Suprapubic skin (tissue), 4 donors: ENCODE measurements around the gene PSAP. TPM values are rescaled to one million over a fixed set of nuclear protein-coding genes. Genes with fewer than 3 reads are reported as not detected.

Experiments
- DNase-seq, 2 donors: peaks; one replicate each; pipeline ENCODE4 v3.0.0-alpha.2; 2019; ENCODE audit warnings: low spot score in 2 of 2
- H3K27ac ChIP-seq: fragments of 200-600 bp; sonication (generic); one replicate; pipeline ENCODE4 v1.5.1; 2019
- H3K27me3 ChIP-seq: fragments of 200-600 bp; sonication (generic); one replicate; pipeline ENCODE4 v1.5.1; 2019
- H3K36me3 ChIP-seq: fragments of 200-600 bp; sonication (generic); one replicate; pipeline ENCODE4 v1.5.1; 2019
- H3K4me1 ChIP-seq: fragments of 200-600 bp; sonication (generic); one replicate; pipeline ENCODE4 v1.5.1; 2019
- H3K4me3 ChIP-seq: fragments of 200-600 bp; sonication (generic); one replicate; pipeline ENCODE4 v1.5.1; 2019; ENCODE audit warnings: mild to moderate bottlenecking
- H3K9me3 ChIP-seq: fragments of 200-600 bp; sonication (generic); one replicate; pipeline ENCODE4 v1.5.1; 2019
- EP300 ChIP-seq: sonication (generic); formaldehyde crosslinking; IDR thresholded peaks from one replicate; pipeline ENCODE4 v1.6.1; 2017; ENCODE audit warnings: antibody characterized with exemption
- POLR2A ChIP-seq, 2 donors: fragments of 450-650 bp; IDR thresholded peaks; one replicate each; pipeline ENCODE4 v1.6.1; 2017; ENCODE audit warnings: antibody characterized with exemption in 2 of 2, mild to moderate bottlenecking in 2 of 2, moderate library complexity in 2 of 2
- POLR2AphosphoS5 ChIP-seq, 3 donors: sonication (generic); formaldehyde crosslinking; IDR thresholded peaks; one replicate each; pipeline ENCODE4 v1.6.1; 2017; ENCODE audit warnings: antibody characterized with exemption in 3 of 3
- WGBS: methylation state at CpG from one replicate; pipeline ENCODE4 v1.1.5; 2018; 5-methylcytosine and 5-hydroxymethylcytosine counted together
- total RNA-seq, 4 donors: library from RNA; depleted of rRNA; stranded (reverse); fragments of >200 nt; gene quantifications; one replicate each; pipeline ENCODE4 v1.1.0, GENCODE V29; 2016
- TF ChIP-seq, protein P1 (sequence below), 2 donors: fragments of 200-600 bp in 1 of 2; fragments of 450-650 bp in 1 of 2; sonication (generic) in 1 of 2; IDR thresholded peaks; one replicate each; pipeline ENCODE4 v1.5.1; 2016 to 2019; ENCODE audit warnings: antibody characterized with exemption in 2 of 2, mild to moderate bottlenecking in 1 of 2, moderate library complexity in 1 of 2

The PSAP gene
- total RNA-seq, 4 donors from 2014 or later, result 391 to 548 (median 468) TPM

DNA sequence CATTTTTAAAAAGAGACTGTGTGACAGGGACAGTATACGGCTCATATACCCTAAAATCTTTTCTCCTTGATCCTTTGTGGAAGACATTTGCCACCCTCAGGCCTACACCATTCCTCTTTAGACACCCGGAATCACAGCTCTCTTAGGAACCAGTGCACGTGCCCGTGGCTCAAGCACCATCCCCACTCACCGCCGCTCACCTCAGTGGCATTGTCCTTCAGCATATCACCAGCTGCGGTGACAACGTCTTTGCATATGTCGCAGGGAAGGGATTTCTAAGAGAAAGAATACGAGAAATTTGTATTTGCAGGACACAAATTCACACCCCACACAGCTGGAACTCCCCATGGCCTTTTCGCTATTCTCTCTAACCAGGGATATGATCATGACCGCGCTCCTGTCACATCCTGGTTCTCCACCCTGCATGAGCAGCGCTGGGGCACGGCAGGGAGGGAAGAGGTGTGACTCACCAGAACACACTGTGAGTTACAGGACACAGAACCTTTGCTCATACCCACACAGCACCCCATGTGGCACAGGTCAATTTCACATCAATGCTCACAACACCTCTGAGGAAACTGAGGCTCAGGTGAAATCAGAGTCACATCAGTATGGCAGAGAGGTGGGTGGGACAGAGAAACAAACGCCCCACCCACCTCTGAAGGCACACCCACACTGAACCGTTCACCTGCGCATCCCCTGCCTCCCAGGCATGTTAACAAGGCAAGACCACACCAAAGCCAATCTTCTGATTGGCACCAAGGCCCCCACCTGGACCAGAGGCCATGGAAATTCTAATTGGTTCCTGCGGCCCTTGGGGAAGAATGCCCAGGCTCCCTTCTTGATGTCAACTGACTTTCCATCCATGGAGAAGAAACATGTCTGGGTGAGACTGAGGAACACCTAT, 19.2 kb downstream of the PSAP start:
- Histone ChIP-seq H3K36me3 (peaks cover 65% of the 10 kb centered on the region), H3K27ac (no peak overlapping the region), H3K27me3 (no peaks in the 10 kb centered on the region), H3K9me3 (no peaks in the 10 kb centered on the region), H3K4me1 (peaks cover 29% of the 10 kb centered on the region), H3K4me3 (no peak overlapping the region)
- 82% methylated on average over 19 of the region's 19 CpGs for WGBS
- TF ChIP-seq, protein P1, sequence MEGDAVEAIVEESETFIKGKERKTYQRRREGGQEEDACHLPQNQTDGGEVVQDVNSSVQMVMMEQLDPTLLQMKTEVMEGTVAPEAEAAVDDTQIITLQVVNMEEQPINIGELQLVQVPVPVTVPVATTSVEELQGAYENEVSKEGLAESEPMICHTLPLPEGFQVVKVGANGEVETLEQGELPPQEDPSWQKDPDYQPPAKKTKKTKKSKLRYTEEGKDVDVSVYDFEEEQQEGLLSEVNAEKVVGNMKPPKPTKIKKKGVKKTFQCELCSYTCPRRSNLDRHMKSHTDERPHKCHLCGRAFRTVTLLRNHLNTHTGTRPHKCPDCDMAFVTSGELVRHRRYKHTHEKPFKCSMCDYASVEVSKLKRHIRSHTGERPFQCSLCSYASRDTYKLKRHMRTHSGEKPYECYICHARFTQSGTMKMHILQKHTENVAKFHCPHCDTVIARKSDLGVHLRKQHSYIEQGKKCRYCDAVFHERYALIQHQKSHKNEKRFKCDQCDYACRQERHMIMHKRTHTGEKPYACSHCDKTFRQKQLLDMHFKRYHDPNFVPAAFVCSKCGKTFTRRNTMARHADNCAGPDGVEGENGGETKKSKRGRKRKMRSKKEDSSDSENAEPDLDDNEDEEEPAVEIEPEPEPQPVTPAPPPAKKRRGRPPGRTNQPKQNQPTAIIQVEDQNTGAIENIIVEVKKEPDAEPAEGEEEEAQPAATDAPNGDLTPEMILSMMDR (IDR thresholded peaks at IDR 0.05), result no peak
- TF ChIP-seq EP300 (no peak), POLR2A (IDR thresholded peaks at IDR 0.05) (no peak), POLR2AphosphoS5 (IDR thresholded peaks at IDR 0.05) (no peak)
- peak in 1 of 2 donors; percentile 55 for DNase-seq

DNA sequence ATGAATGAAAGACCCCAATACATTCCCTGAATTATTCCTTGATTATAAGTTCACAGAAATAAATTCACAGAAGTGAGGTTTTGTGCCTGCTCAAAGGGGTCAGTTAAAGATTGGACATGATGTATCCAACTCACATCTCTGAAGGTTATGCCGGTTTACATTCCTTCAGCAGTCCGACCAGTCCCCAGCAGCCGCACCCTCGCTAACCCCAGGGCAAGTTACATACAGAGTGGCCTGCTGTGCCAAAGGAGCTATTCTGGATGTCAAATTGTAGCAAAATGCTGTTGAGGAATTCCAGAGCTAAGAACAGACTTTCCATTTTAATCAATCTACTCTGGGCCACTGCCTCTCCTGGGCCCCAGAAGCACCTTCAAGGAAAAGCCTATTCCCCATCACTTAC, 20.3 kb downstream of the PSAP start:
- Histone ChIP-seq H3K27me3 (no peaks in the 10 kb centered on the region), H3K9me3 (no peaks in the 10 kb centered on the region), H3K4me3 (no peak overlapping the region), H3K27ac (no peak overlapping the region), H3K36me3 (peaks cover 76% of the 10 kb centered on the region), H3K4me1 (peaks cover 17% of the 10 kb centered on the region)
- DNase-seq, result no peak
- WGBS, result 65% methylated on average over 4 of the region's 4 CpGs
- TF ChIP-seq POLR2AphosphoS5 (IDR thresholded peaks at IDR 0.05) (no peak), EP300 (no peak), POLR2A (IDR thresholded peaks at IDR 0.05) (no peak)
- TF ChIP-seq, protein P1 (IDR thresholded peaks at IDR 0.05), result no peak

DNA sequence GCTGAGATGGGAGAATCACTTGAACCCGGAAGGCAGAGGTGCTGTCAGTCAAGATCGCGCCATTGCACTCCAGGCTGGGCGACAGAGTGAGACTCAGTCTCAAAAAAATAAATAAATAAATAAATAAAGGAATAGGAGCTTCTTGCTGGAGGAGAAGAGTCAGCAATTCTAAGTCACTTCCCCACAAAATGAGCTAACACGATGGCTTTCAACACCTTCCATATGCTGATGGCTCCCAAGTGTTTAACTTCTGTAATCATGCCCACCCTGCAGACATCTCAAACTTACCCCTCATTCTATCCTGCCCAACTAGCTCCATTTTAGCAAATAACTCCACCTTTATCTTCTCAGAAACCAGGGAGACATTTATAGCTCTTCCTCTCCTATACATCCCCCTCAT, 21.2 kb downstream of the PSAP start:
- peaks cover 8% of the 10 kb centered on the region for H3K4me1 ChIP-seq
- H3K9me3 ChIP-seq, result no peaks in the 10 kb centered on the region
- H3K27ac ChIP-seq, result no peak overlapping the region
- 95% methylated on average over 5 of the region's 5 CpGs for WGBS
- DNase-seq, result no peak
- no peak for TF ChIP-seq POLR2AphosphoS5 (IDR thresholded peaks at IDR 0.05)
- no peak for TF ChIP-seq POLR2A (IDR thresholded peaks at IDR 0.05)
- TF ChIP-seq, protein P1 (IDR thresholded peaks at IDR 0.05), result no peak
- TF ChIP-seq EP300, result no peak
- H3K36me3 ChIP-seq, result peaks cover 85% of the 10 kb centered on the region
- no peak overlapping the region for H3K4me3 ChIP-seq
- no peaks in the 10 kb centered on the region for H3K27me3 ChIP-seq

DNA sequence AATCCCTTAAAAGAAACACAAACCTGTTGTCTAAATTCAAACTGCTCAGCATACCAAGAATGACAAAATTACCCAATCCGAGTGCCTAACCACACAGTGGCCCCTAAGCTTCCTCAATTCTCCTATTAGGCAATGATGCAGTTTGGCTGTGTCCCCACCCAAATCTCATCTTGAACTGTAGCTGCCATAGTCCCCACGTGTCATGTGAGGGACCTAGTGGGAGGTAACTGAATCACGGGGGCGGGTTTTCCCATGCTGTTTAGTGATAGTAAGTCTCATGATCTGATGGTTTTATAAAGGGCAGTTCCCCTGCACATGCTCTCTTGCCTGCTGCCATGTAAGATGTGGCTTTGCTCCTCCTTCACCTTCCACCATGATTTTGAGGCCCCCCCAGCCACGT, 21.9 kb downstream of the PSAP start:
- peak in 1 of 2 donors; percentile 68 for DNase-seq
- H3K36me3 ChIP-seq, result peaks cover 91% of the 10 kb centered on the region
- WGBS, result 82% methylated on average over 5 of the region's 5 CpGs
- H3K9me3 ChIP-seq, result no peaks in the 10 kb centered on the region
- no peak overlapping the region for H3K27ac ChIP-seq
- H3K4me1 ChIP-seq, result peaks cover 7% of the 10 kb centered on the region
- H3K27me3 ChIP-seq, result no peaks in the 10 kb centered on the region
- H3K4me3 ChIP-seq, result no peak overlapping the region
- TF ChIP-seq POLR2A (IDR thresholded peaks at IDR 0.05), result no peak
- TF ChIP-seq EP300, result no peak
- TF ChIP-seq, protein P1 (IDR thresholded peaks at IDR 0.05), result no peak
- TF ChIP-seq POLR2AphosphoS5 (IDR thresholded peaks at IDR 0.05), result no peak

DNA sequence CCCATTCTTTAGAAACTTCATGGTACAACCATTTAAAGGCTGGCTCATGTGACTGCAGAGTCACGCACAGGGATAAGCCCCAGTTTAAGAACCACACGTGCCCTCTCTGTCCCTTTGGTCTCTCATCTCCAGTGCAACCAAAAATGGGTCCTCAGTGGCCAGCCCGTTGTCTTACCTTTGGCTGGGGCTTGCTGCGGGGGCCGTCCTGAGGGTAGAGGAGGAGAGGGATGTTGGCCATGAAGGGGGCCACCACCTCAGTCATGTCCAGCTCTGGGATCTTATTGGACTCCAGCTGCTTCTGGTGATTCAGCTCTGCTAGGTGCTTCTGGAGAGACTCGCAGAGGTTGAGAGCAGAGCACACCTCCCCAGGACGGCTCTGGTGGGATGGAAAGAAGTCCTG, 22.3 kb downstream of the PSAP start:
- no peak overlapping the region for H3K27ac ChIP-seq
- peaks cover 4% of the 10 kb centered on the region for H3K4me1 ChIP-seq
- DNase-seq, result no peak
- H3K9me3 ChIP-seq, result no peaks in the 10 kb centered on the region
- TF ChIP-seq POLR2A (IDR thresholded peaks at IDR 0.05) (no peak), EP300 (no peak), POLR2AphosphoS5 (IDR thresholded peaks at IDR 0.05) (no peak)
- TF ChIP-seq, protein P1 (IDR thresholded peaks at IDR 0.05), result no peak
- no peak overlapping the region for H3K4me3 ChIP-seq
- H3K27me3 ChIP-seq, result no peaks in the 10 kb centered on the region
- WGBS, result 91% methylated on average over 7 of the region's 7 CpGs
- H3K36me3 ChIP-seq, result peaks cover 91% of the 10 kb centered on the region
